GM12801 (cell line): Measurements from ENCODE around the gene KIZ.

Source experiments
- TF ChIP-seq, protein P1 (sequence below): IDR thresholded peaks from one replicate; pipeline ENCODE4 v1.5.1; 2011; ENCODE audit warnings: control low read depth; ENCODE audit not compliant: insufficient read length; ENCODE audit errors: extremely low read depth

Gene KIZ

DNA sequence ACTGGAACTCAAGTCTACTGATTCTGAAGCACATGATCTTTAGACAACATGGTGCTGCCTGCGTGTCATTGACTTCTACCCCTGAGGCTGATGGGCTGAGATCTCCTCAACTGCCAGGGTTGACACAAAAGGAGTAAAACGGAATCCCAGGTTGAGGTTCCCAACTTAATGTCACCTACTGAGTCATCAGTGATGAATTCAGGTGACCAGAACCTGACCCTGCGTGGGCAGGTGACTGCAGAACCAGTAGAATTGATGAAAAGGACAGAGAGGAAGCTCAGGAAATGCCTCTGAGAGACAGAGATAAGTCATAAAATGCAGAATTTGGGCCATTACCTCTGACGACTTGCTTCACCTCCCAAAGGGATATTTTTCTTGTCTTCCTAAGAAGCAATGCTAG, 7.7 kb upstream of the KIZ start:
- TF ChIP-seq, protein P1, sequence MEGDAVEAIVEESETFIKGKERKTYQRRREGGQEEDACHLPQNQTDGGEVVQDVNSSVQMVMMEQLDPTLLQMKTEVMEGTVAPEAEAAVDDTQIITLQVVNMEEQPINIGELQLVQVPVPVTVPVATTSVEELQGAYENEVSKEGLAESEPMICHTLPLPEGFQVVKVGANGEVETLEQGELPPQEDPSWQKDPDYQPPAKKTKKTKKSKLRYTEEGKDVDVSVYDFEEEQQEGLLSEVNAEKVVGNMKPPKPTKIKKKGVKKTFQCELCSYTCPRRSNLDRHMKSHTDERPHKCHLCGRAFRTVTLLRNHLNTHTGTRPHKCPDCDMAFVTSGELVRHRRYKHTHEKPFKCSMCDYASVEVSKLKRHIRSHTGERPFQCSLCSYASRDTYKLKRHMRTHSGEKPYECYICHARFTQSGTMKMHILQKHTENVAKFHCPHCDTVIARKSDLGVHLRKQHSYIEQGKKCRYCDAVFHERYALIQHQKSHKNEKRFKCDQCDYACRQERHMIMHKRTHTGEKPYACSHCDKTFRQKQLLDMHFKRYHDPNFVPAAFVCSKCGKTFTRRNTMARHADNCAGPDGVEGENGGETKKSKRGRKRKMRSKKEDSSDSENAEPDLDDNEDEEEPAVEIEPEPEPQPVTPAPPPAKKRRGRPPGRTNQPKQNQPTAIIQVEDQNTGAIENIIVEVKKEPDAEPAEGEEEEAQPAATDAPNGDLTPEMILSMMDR, result no peak

DNA sequence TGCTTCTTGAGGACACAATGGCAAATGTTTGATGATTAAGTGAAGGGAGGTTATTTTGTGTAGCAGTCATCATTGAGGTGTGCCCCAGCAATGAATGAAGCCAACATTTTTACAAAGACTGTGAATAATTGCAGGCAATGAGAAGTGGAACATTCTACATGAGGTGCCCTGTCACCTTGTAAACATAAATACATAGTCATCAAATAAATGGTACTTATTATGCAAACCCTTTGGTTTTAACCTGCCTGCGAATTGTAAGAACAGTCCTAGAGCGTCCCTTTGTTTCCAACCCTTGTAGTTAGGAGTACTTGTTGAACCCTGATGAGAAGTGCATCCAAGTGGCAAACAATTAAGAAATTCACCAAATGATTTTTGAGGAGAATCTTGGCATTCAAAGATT, 7.1 kb upstream of the KIZ start:
- TF ChIP-seq, protein P1, result no peak

DNA sequence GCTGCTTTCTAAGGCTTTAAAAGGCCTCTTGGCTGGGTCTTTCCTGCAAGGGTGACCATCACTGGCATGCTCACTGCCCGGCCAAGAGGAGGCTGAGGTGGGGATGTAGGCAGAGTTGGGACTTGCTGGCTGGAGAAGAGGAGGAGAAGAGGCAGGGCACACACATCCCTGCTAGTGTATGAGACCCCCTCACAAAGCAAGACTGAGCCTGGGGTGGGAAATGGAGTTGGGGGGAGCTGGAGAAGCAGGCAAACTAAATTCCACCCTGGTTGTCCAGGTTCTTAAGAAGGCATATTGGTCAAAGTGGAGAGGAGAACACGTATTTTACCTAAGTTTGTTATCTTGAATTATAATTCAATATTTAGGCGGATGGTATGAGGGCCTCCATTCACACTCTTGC, 1.7 kb upstream of the KIZ start:
- TF ChIP-seq, protein P1, result no peak

DNA sequence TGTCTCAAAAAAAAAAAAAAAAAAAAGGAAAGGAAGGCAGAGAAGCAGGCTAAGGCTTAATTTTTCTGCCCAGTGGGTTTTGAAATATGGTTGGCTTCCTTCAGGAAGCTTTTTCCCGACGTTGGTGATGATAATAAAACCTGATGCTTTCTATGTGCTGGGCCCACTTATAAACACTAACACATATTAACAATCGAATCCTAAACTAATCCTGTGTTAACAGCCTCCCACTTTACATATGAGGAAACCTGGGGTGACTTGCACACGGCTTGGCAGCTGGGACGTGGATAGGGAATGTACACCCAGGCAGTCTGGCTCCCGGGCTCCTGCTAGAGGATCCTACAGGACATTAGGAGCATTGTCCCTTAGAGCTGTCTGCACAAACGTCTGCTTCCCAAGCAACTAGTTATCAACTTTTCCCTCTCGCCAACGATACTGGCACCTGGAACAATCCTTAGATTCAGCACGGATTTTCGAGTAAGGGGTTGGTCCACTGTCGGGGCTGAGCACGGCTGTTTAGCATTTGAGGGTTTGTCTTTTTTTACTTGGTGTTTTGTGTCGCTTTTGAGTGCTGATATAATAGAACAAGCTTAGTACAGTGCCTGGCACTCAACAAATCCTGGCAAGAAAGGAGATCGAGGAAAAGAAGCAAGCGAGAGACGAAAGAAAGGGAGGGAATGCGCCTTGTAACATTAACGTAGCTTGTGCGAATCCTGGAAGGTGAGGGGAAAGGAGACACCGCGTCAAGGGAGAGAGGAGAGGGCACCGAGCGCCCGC, 622 bp upstream of the KIZ start:
- TF ChIP-seq, protein P1, result no peak

DNA sequence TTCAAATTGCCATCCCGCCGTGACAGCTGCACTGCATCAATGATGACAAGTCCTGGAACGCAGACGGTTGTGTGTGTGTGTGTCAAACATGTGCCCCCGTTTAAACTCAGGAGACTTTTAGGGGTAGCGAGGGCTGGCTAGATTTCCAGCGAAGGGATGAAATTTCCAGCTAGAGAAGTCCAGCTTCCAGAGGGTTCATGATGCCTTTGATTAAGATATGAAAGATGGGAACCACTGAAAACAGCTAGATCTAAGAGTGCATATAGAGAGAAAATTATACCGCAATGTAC, 644 bp downstream of the KIZ start:
- TF ChIP-seq, protein P1, result no peak

DNA sequence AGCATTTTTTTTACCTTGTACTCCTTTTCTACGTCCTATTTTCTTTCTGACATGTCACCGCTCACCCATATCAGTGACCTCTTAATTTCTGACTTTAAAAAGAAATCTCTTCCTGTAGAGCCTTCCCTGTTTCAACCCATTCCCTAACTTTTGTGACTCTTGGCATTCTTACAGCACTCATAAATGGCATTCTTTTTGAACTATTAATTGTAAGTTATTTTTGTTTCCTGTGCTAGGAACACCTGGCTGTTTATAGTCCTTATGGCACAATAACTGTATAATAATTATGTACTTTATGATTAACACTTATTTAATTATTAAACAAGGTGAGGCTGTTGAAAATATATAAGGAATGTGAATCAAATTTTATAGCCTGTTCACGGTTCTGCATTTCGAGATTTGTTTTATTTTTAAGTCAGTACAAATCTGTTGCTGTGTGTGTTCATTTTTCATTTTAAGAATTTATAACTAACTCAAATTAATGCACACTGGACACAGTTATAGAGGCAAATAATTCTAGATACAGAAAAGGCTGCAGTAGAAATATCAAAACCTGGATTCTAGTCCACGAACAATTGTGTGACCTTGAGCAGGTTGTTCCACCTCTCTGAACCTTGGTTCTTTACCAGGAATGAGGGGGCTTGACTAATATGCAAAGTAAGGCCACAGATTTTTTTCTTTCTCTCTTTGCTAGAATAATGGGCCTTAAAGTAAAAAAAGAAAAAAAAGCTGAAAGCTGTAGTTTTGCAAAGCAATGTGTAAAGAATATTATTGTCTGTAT, 1.5 kb downstream of the KIZ start:
- TF ChIP-seq, protein P1, result no peak

DNA sequence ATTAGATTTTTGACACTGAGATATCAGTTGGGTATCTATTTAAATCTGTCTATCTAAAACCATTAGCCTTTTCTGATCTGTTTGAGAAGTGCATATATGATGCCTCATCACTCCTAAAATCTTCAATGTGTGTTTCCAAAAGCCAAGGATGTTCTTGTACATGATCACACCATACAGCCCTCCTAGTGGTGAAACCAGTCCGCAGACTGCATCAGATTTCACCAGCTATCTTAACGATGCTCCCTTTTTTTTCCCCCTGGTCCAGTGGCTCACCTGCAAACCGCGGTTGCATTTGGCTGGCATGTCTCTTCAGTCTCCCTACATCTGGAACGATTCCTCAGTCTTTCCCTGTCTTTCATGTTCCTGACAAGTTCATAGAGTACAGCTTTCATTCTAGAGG, 4.0 kb downstream of the KIZ start:
- TF ChIP-seq, protein P1, result no peak
